Ureter (tissue), 1 donor: Measurements from ENCODE around the gene ASTN2. TPM values are rescaled to one million over a fixed set of nuclear protein-coding genes. Genes with fewer than 3 reads are reported as not detected.

Experiments used
- DNase-seq: peaks from one replicate; pipeline ENCODE4 v3.0.0-alpha.2; 2020; ENCODE audit warnings: low spot score
- total RNA-seq: library from RNA; stranded (reverse); gene quantifications from one replicate; pipeline ENCODE4 v1.2.4, GENCODE V29; 2023
- donor health status: DM: yes; HTN: yes; CAD: no.

The ASTN2 gene
- total RNA-seq, 1 donor from 2014 or later = 19.6 TPM

- DNase-seq = no peak
Measured at GRCh38 chr9:117415358-117415914, 579 bp upstream of the ASTN2 start.

- no peak for DNase-seq
Measured at GRCh38 chr9:117414220-117414905, 494 bp downstream of the ASTN2 start.

GRCh38 chr9:117413346-117414219, 1.3 kb downstream of the ASTN2 start:
- no peak for DNase-seq

GRCh38 chr9:117412841-117413240, 2.0 kb downstream of the ASTN2 start:
- no peak for DNase-seq

- DNase-seq = no peak
Measured at GRCh38 chr9:117412006-117412715, 2.7 kb downstream of the ASTN2 start.

- no peak for DNase-seq
Measured at GRCh38 chr9:117411547-117411946, 3.3 kb downstream of the ASTN2 start.

GRCh38 chr9:117409321-117409720, 5.5 kb downstream of the ASTN2 start:
- DNase-seq = no peak

GRCh38 chr9:117407436-117408022, 7.3 kb downstream of the ASTN2 start:
- no peak for DNase-seq

GRCh38 chr9:117405950-117406705, 8.7 kb downstream of the ASTN2 start:
- DNase-seq = no peak

GRCh38 chr9:117403848-117404247, 11.0 kb downstream of the ASTN2 start:
- no peak for DNase-seq

GRCh38 chr9:117403403-117403811, 11.4 kb downstream of the ASTN2 start:
- DNase-seq = no peak

GRCh38 chr9:117400171-117400570, 14.7 kb downstream of the ASTN2 start:
- no peak for DNase-seq

- DNase-seq = no peak
Measured at GRCh38 chr9:117395151-117395650, 19.7 kb downstream of the ASTN2 start.

GRCh38 chr9:117394655-117395054, 20.2 kb downstream of the ASTN2 start:
- DNase-seq = no peak

- no peak for DNase-seq
Measured at GRCh38 chr9:117392992-117393391, 21.9 kb downstream of the ASTN2 start.

GRCh38 chr9:117387422-117387821, 27.4 kb downstream of the ASTN2 start:
- DNase-seq = no peak

- DNase-seq = no peak
Measured at GRCh38 chr9:117379341-117379740, 35.5 kb downstream of the ASTN2 start.

GRCh38 chr9:117377046-117377445, 37.8 kb downstream of the ASTN2 start:
- DNase-seq = no peak

- DNase-seq = no peak
Measured at GRCh38 chr9:117375956-117376355, 38.9 kb downstream of the ASTN2 start.

- DNase-seq = no peak
Measured at GRCh38 chr9:117374076-117374725, 40.7 kb downstream of the ASTN2 start.
